Hepatocyte (in vitro differentiated cells): ENCODE results near the gene ELOA.

Experiments
- EZH2 ChIP-seq: fragments of 200-600 bp; sonication (generic); IDR thresholded peaks from 2 replicates; pipeline ENCODE4 v1.6.1; 2016; ENCODE audit warnings: antibody characterized with exemption, mild to moderate bottlenecking, borderline replicate concordance
- EZH2phosphoT487 ChIP-seq: fragments of 200-600 bp; sonication (generic); IDR thresholded peaks from one replicate; pipeline ENCODE4 v1.6.1; 2018; ENCODE audit warnings: antibody characterized with exemption, mild to moderate bottlenecking, low read depth, moderate library complexity; ENCODE audit not compliant: unreplicated experiment, severe bottlenecking
- TF ChIP-seq, protein P1 (sequence below): fragments of 200-600 bp; sonication (generic); IDR thresholded peaks from 2 replicates; pipeline ENCODE4 v1.5.1; 2016; ENCODE audit warnings: antibody characterized with exemption, mild to moderate bottlenecking; ENCODE audit not compliant: poor library complexity

DNA sequence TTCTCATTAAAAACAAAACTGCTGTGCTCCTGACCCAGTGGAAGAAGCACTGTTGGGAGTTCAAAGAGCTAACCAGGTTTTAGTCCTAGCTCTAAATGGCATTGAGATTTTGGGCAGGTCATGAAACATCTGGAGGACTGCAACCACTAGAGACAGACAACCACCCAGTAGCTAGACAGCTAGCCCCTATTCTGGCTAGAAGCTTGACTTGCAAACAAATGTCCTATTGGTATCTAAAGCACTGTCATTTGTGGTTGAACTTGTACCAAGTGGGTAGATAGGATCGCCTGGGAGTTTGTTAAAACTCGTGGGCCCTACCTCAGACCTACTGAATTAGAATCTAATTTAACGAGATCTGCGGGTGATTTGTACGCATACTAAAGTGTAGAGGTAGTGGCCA is 44.8 kb upstream of the ELOA start:
- TF ChIP-seq, protein P1, sequence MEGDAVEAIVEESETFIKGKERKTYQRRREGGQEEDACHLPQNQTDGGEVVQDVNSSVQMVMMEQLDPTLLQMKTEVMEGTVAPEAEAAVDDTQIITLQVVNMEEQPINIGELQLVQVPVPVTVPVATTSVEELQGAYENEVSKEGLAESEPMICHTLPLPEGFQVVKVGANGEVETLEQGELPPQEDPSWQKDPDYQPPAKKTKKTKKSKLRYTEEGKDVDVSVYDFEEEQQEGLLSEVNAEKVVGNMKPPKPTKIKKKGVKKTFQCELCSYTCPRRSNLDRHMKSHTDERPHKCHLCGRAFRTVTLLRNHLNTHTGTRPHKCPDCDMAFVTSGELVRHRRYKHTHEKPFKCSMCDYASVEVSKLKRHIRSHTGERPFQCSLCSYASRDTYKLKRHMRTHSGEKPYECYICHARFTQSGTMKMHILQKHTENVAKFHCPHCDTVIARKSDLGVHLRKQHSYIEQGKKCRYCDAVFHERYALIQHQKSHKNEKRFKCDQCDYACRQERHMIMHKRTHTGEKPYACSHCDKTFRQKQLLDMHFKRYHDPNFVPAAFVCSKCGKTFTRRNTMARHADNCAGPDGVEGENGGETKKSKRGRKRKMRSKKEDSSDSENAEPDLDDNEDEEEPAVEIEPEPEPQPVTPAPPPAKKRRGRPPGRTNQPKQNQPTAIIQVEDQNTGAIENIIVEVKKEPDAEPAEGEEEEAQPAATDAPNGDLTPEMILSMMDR, result no peak
- no peak for TF ChIP-seq EZH2
- TF ChIP-seq EZH2phosphoT487, result no peak
